SK-N-SH treated with all-trans-retinoic acid at 6 μM for 48 hours (cell line): ENCODE data around the gene ARHGAP8.
"Not testable (repeated sequence)": the region's sequence is repeated elsewhere in the genome, so short reads cannot be mapped to it uniquely, and the experiment has no call there.

ENCODE experiments used
- ATAC-seq: fragments of 200-7000 bp; cut with Tn5 transposase; 3 replicates; pipeline ENCODE4 v1.9.1; 2020; ENCODE audit warnings: mild to moderate bottlenecking, moderate library complexity
- ARNTL ChIP-seq: fragments of 450-650 bp; formaldehyde crosslinking; IDR thresholded peaks from 2 replicates; pipeline ENCODE4 v1.5.0; 2020; ENCODE audit warnings: low read depth, mild to moderate bottlenecking, moderate library complexity, borderline replicate concordance
- CREB5 ChIP-seq: fragments of 250-450 bp; sonication (Bioruptor Pico); IDR thresholded peaks from 2 replicates; pipeline ENCODE4 v1.5.1; 2020; ENCODE audit warnings: low read depth, mild to moderate bottlenecking, moderate library complexity
- CSDC2 ChIP-seq: fragments of 250-450 bp; sonication (Bioruptor Pico); IDR thresholded peaks from 2 replicates; pipeline ENCODE4 v1.5.0; 2020; ENCODE audit warnings: mild to moderate bottlenecking, moderate library complexity
- CSRNP3 ChIP-seq: fragments of 250-450 bp; sonication (Bioruptor Pico); IDR thresholded peaks from 2 replicates; pipeline ENCODE4 v1.5.1; 2021; ENCODE audit warnings: mild to moderate bottlenecking, moderate library complexity
- ESRRG ChIP-seq: fragments of 250-450 bp; sonication (Bioruptor Pico); IDR thresholded peaks from 2 replicates; pipeline ENCODE4 v1.6.1; 2021; ENCODE audit warnings: mild to moderate bottlenecking
- GLIS3 ChIP-seq: fragments of 250-450 bp; sonication (Bioruptor Pico); IDR thresholded peaks from 2 replicates; pipeline ENCODE4 v1.5.0; 2020; ENCODE audit warnings: mild to moderate bottlenecking, moderate library complexity
- ISL1 ChIP-seq: fragments of 250-450 bp; sonication (Bioruptor Pico); IDR thresholded peaks from 2 replicates; pipeline ENCODE4 v2.1.2; 2022; ENCODE audit warnings: mild to moderate bottlenecking, moderate library complexity
- OSR1 ChIP-seq: fragments of 250-450 bp; sonication (Bioruptor Pico); IDR thresholded peaks from 2 replicates; pipeline ENCODE4 v1.8.0; 2022; ENCODE audit warnings: moderate library complexity, mild to moderate bottlenecking, inconsistent platforms
- POU6F1 ChIP-seq: fragments of 250-450 bp; sonication (Bioruptor Pico); IDR thresholded peaks from 2 replicates; pipeline ENCODE4 v1.8.0; 2021; ENCODE audit warnings: low read depth, mild to moderate bottlenecking, moderate library complexity, borderline replicate concordance
- PPARA ChIP-seq: fragments of 250-450 bp; sonication (Bioruptor Pico); IDR thresholded peaks from 2 replicates; pipeline ENCODE4 v1.5.0; 2020; ENCODE audit warnings: mild to moderate bottlenecking, borderline replicate concordance
- TCF4 ChIP-seq: fragments of 250-450 bp; sonication (Bioruptor Pico); IDR thresholded peaks from 2 replicates; pipeline ENCODE4 v1.8.0; 2021; ENCODE audit warnings: mild to moderate bottlenecking, moderate library complexity, borderline replicate concordance
- TSHZ2 ChIP-seq: fragments of 250-450 bp; sonication (Bioruptor Pico); IDR thresholded peaks from 2 replicates; pipeline ENCODE4 v1.5.0; 2020; ENCODE audit warnings: mild to moderate bottlenecking, moderate library complexity
- ZFP30 ChIP-seq: fragments of 450-650 bp; formaldehyde crosslinking; IDR thresholded peaks from 2 replicates; pipeline ENCODE4 v1.5.0; 2022; ENCODE audit warnings: mild to moderate bottlenecking, moderate library complexity
- ZNF565 ChIP-seq: fragments of 450-650 bp; formaldehyde crosslinking; conservative IDR thresholded peaks from 2 replicates; pipeline ENCODE4 v1.5.0; 2020; ENCODE audit warnings: low read depth, mild to moderate bottlenecking, moderate library complexity
- ZNF70 ChIP-seq: fragments of 450-650 bp; formaldehyde crosslinking; IDR thresholded peaks from 2 replicates; pipeline ENCODE4 v1.5.0; 2020; ENCODE audit warnings: mild to moderate bottlenecking, moderate library complexity
- ZNF8 ChIP-seq: fragments of 450-650 bp; formaldehyde crosslinking; IDR thresholded peaks from 2 replicates; pipeline ENCODE4 v1.5.0; 2020; ENCODE audit warnings: mild to moderate bottlenecking, moderate library complexity

The ARHGAP8 gene

GRCh38 chr22:44895296-44896055, 143.1 kb downstream of the ARHGAP8 start:
- TF ChIP-seq ZNF70 (CRISPR knock-in tag) (no peak), ESRRG (CRISPR knock-in tag) (no peak), PPARA (no peak), ZNF8 (CRISPR knock-in tag) (no peak), OSR1 (CRISPR knock-in tag) (no peak), CSRNP3 (CRISPR knock-in tag) (no peak), POU6F1 (CRISPR knock-in tag) (no peak), TCF4 (CRISPR knock-in tag) (no peak), GLIS3 (CRISPR knock-in tag) (no peak), ISL1 (no peak), CREB5 (no peak), CSDC2 (CRISPR knock-in tag) (no peak), ZFP30 (CRISPR knock-in tag) (no peak), ZNF565 (no peak)
- no peak for ATAC-seq

- TF ChIP-seq ARNTL (CRISPR knock-in tag) (no peak), CSRNP3 (CRISPR knock-in tag) (no peak), TSHZ2 (CRISPR knock-in tag) (no peak), CSDC2 (CRISPR knock-in tag) (no peak), ESRRG (CRISPR knock-in tag) (no peak)
- TF ChIP-seq, all 23 proteins: peak for 0
Measured at GRCh38 chr22:44898236-44898635, 145.9 kb downstream of the ARHGAP8 start.

GRCh38 chr22:44901301-44901700, 148.9 kb downstream of the ARHGAP8 start:
- TF ChIP-seq CSDC2 (CRISPR knock-in tag), result no peak
- no peak for TF ChIP-seq CREB5
- TF ChIP-seq POU6F1 (CRISPR knock-in tag), result no peak
- TF ChIP-seq, all 23 proteins: peak for 0
- no peak for ATAC-seq

More at GRCh38 chr22:44898236-44898635, 145.9 kb downstream of the ARHGAP8 start:
- ATAC-seq, result no peak

- not testable (repeated sequence) for ATAC-seq
Measured at GRCh38 chr22:44903164-44903563, 150.8 kb downstream of the ARHGAP8 start.

GRCh38 chr22:44904492-44905152, 152.2 kb downstream of the ARHGAP8 start:
- ATAC-seq, result not testable (repeated sequence)
